Measurements from ENCODE around the gene ZNF784. TPM values are rescaled to one million over a fixed set of nuclear protein-coding genes. Genes with fewer than 3 reads are reported as not detected.

ZNF784 gene
- total and polyA plus RNA-seq, 9 of the 15 experiments (the other 6 are each of a cell fraction or from before 2014, with no cell fraction given), result 0.14 to 6.1 (median 2.1) TPM

GRCh38 chr19:55606471-55606787 lies 17.9 kb downstream of the ZNF784 start (continued):
- TF ChIP-seq ERF (CRISPR knock-in tag; IDR thresholded peaks at IDR 0.05) (no peak), SMARCA5 (IDR thresholded peaks at IDR 0.05) (0 out of 2 replicates have a peak, but pooled peaks have one; percentile 8), ZNF140 (CRISPR knock-in tag; IDR thresholded peaks at IDR 0.05) (no peak), SMAD4 (CRISPR knock-in tag; conservative IDR thresholded peaks at IDR 0.05) (0 out of 2 replicates have a peak, but pooled peaks have one; percentile 4), CBX3 (IDR thresholded peaks at IDR 0.05; ENCODE audit: borderline replicate concordance in 1 of 2, low read length in 2 of 2) (no peak), HDAC6 (IDR thresholded peaks at IDR 0.05; ENCODE audit: low read depth, low read length) (no peak), XRCC5 (IDR thresholded peaks at IDR 0.05; ENCODE audit: low read depth, low read length) (no peak)

GRCh38 chr19:55605637-55606470 lies 18.5 kb downstream of the ZNF784 start, which contains the start of gene ZNF865:
ZNF865 (plus strand) TSS chr19:55605647; CDS start chr19:55613619, 7,972 bp downstream.
- Histone ChIP-seq H3K27me3 (ENCODE audit: control insufficient read depth in 2 of 2, insufficient read depth in 2 of 2, low read length in 2 of 2) (no peaks in the 10 kb centered on the region), H4K20me1 (replicated peaks; ENCODE audit: control insufficient read depth, insufficient read depth, low read length) (no peaks in the 10 kb centered on the region), H3K79me2 (ENCODE audit: control insufficient read depth, insufficient read depth, low read length) (peaks cover 26% of the 10 kb centered on the region), H3K4me1 (replicated peaks in 1 of 2; ENCODE audit: control insufficient read depth in 2 of 2, insufficient read depth in 2 of 2, low read length in 2 of 2) (peaks cover 24 to 38% of the 10 kb centered on the region in 2 experiments), H3K9ac (ENCODE audit: insufficient read depth in 1 of 2, low read depth in 2 of 2, low read length in 2 of 2) (peak within 1 kb of the TSS; percentile 80 to 93), H2AFZ (ENCODE audit: low read depth, low read length) (peak within 1 kb of the TSS; percentile 84), H3K27ac (ENCODE audit: extremely low read depth, low read depth, low read length) (peak within 1 kb of the TSS; percentile 87), H3K36me3 (ENCODE audit: control insufficient read depth, insufficient read depth, low read length) (peaks cover 16% of the 10 kb centered on the region; the same call in 2 of the 3 replicates), H3K4me2 (ENCODE audit: insufficient read depth, low read length) (peak within 1 kb of the TSS; percentile 97), H3K9me1 (ENCODE audit: control insufficient read depth, insufficient read depth, low read length) (no peaks in the 10 kb centered on the region), H3K9me3 (replicated peaks; ENCODE audit: control insufficient read depth, insufficient read depth, low read depth, low read length) (0 out of 2 replicates have a peak, but pooled peaks cover 2% of the 10 kb centered on the region), H3K4me3 (peak within 1 kb of the TSS; percentile 84)
- peak; percentile 92 for FAIRE-seq
- CTCF ChIA-PET (ENCODE audit: low intra/inter-chr PET ratio), result interaction anchor here (0.6 to 2.5 kb wide), 5 partner anchors 26 to 195 kb away, joined by 3 to 23 read pairs (median 4); no protein-coding TSS in a partner anchor
- POLR2A ChIA-PET, result interaction anchor here (0.7 to 2.2 kb wide), 9 partner anchors 13 to 144 kb away, joined by 3 to 18 read pairs (median 4); partner anchors contain the start of genes U2AF2 and ZNF784
- DNase-seq (ENCODE audit: extremely low read depth in 1 of 4, low spot score in 3 of 4), result peak; percentile 74 to 92 (median 78)
- no TSS peak for BruUV-seq (replicated peaks)
- ATAC-seq, result peak; percentile 78
- WGBS (ENCODE audit: insufficient coverage, low coverage, missing lambda C conversion rate), result under 1% methylated on average over 32 of the region's 44 CpGs
- in situ Hi-C loops (cut with MboI), result no loop called here
- intact Hi-C loops (cut with micrococcal nuclease), result loop anchor here (1.0 kb wide), 1 partner anchor 89 kb away; no protein-coding TSS in a partner anchor
- TF ChIP-seq PHF21A (IDR thresholded peaks at IDR 0.05; ENCODE audit: borderline replicate concordance, low read depth), result peak; percentile 25; the same call in 1 of the 2 replicates
- peak; percentile 48; the same call in 1 of the 2 replicates for TF ChIP-seq FOXJ2 (tag; IDR thresholded peaks at IDR 0.05)
- peak; percentile 53; the same call in 1 of the 2 replicates for TF ChIP-seq CREM (IDR thresholded peaks at IDR 0.05; ENCODE audit: low read depth)
- TF ChIP-seq NR2C2 (CRISPR knock-in tag; IDR thresholded peaks at IDR 0.05), result no peak
- peak; percentile 56 for TF ChIP-seq NR2C2 (tag; IDR thresholded peaks at IDR 0.05)
- peak; percentile 56 for TF ChIP-seq SAP30 (IDR thresholded peaks at IDR 0.05; ENCODE audit: borderline replicate concordance, insufficient read depth, low read depth, low read length, poor library complexity, severe bottlenecking)
- peak; percentile 35; the same call in 1 of the 2 replicates for TF ChIP-seq ETV1 (tag; conservative IDR thresholded peaks at IDR 0.05; ENCODE audit: low read depth)
- 0 out of 2 replicates have a peak, but pooled peaks have one; percentile 2 for TF ChIP-seq RBFOX2 (IDR thresholded peaks at IDR 0.05; ENCODE audit: low read depth, low read length)
- TF ChIP-seq ID3 (CRISPR knock-in tag; IDR thresholded peaks at IDR 0.05), result no peak
- no peak for TF ChIP-seq ID3 (tag; IDR thresholded peaks at IDR 0.05)
- TF ChIP-seq ETV6 (IDR thresholded peaks at IDR 0.05; ENCODE audit: borderline replicate concordance in 1 of 2, low read depth in 2 of 2, low read length in 1 of 2), result 0 out of 4 replicates have a peak, but pooled peaks of 1 of the 2 experiments have one; percentile 19
- TF ChIP-seq ETV6 (CRISPR knock-in tag; IDR thresholded peaks at IDR 0.05; ENCODE audit: borderline replicate concordance), result no peak
- TF ChIP-seq NONO (IDR thresholded peaks at IDR 0.05; ENCODE audit: low read depth in 2 of 2, low read length in 1 of 2), result peak in 1 of 2 experiments; percentile 23; a peak in 1 of 4 replicates

Measured in K562 (cell line).